Mesothelial cell of epicardium (in vitro differentiated cells): ENCODE data around the gene TMEM101. TPM values are rescaled to one million over a fixed set of nuclear protein-coding genes. Genes with fewer than 3 reads are reported as not detected.

Experiments used
- DNase-seq, 2 experiments: peaks; one replicate each; pipeline ENCODE4 v3.0.0; 2021; ENCODE audit warnings: low spot score in 2 of 2; ENCODE audit not compliant: unreplicated experiment in 2 of 2
- H3K27ac Mint-ChIP-seq: 2 replicates; pipeline ENCODE4 v1.8.0; 2021; ENCODE audit warnings: mixed read lengths
- H3K27me3 Mint-ChIP-seq: 2 replicates; pipeline ENCODE4 v1.8.0; 2021; ENCODE audit warnings: low read depth, mixed read lengths
- H3K36me3 Mint-ChIP-seq: 2 replicates; pipeline ENCODE4 v1.8.0; 2021; ENCODE audit warnings: mixed read lengths
- H3K4me1 Mint-ChIP-seq: 2 replicates; pipeline ENCODE4 v1.8.0; 2021; ENCODE audit warnings: mixed read lengths
- H3K4me3 Mint-ChIP-seq: 2 replicates; pipeline ENCODE4 v1.8.0; 2021; ENCODE audit warnings: mild to moderate bottlenecking, moderate library complexity, mixed read lengths
- H3K9me3 Mint-ChIP-seq: 2 replicates; pipeline ENCODE4 v1.8.0; 2021; ENCODE audit warnings: mixed read lengths
- total RNA-seq: library from RNA; stranded (reverse); gene quantifications from 3 replicates; pipeline ENCODE4 v1.2.1, GENCODE V29; 2021
- TF ChIP-seq, protein P1 (sequence below): fragments of 200-600 bp; sonication (generic); IDR thresholded peaks from one replicate; pipeline ENCODE4 v1.5.0; 2021; ENCODE audit warnings: antibody characterized with exemption; ENCODE audit not compliant: unreplicated experiment

Gene TMEM101
- total RNA-seq, result 34.2 to 36.4 TPM (median 35.8 TPM) in 3 replicates

DNA sequence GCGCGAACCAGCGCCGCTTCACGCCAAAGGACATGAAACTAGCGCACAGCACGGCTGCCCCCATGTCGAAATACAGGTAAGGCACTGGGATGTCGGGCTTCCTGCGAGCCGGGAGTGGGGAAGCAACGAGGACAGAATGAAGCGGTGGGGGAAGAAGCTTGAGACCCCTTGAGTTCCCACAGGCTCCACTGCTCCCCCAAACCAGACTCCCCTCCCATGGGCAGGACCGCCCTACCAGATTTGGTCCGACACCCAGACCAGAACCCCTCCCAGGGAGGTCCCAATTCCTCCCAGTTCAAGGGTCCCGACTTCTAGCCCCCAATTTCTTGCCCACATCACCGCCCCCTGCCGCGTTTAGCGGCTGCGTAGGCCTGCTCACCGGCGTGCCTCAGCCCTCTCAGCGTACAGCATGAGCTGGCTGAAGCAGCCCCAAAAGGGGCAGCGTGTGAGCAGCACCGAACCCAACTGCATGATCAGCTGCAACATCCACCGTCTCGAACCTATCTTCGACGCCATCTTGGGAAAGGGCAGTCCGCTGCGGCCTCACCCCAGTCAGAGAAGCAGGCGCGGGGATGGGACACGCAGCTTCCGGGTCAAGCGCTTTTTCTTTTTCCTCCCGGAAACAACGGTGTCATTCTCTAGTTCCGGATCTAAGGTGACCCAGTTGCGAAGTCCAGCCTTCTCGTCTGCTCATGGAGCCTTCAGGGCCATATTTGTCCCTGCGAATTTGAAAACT, at the start of gene TMEM101:
Gene TMEM101 (minus strand): TSS at position 527 of the 736 bp plus-strand sequence. CDS start 11 bp downstream, at position 516.
- peak within 1 kb of the TSS; percentile 100 for H3K4me3 Mint-ChIP-seq
- DNase-seq, result peak; percentile 59 to 79
- TF ChIP-seq, protein P1, sequence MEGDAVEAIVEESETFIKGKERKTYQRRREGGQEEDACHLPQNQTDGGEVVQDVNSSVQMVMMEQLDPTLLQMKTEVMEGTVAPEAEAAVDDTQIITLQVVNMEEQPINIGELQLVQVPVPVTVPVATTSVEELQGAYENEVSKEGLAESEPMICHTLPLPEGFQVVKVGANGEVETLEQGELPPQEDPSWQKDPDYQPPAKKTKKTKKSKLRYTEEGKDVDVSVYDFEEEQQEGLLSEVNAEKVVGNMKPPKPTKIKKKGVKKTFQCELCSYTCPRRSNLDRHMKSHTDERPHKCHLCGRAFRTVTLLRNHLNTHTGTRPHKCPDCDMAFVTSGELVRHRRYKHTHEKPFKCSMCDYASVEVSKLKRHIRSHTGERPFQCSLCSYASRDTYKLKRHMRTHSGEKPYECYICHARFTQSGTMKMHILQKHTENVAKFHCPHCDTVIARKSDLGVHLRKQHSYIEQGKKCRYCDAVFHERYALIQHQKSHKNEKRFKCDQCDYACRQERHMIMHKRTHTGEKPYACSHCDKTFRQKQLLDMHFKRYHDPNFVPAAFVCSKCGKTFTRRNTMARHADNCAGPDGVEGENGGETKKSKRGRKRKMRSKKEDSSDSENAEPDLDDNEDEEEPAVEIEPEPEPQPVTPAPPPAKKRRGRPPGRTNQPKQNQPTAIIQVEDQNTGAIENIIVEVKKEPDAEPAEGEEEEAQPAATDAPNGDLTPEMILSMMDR, result no peak
- H3K9me3 Mint-ChIP-seq, result no peaks in the 10 kb centered on the region
- H3K27me3 Mint-ChIP-seq, result no peaks in the 10 kb centered on the region
- H3K36me3 Mint-ChIP-seq, result peaks cover 4% of the 10 kb centered on the region
- H3K4me1 Mint-ChIP-seq, result peaks cover 11% of the 10 kb centered on the region
- peak within 1 kb of the TSS; percentile 99 for H3K27ac Mint-ChIP-seq

DNA sequence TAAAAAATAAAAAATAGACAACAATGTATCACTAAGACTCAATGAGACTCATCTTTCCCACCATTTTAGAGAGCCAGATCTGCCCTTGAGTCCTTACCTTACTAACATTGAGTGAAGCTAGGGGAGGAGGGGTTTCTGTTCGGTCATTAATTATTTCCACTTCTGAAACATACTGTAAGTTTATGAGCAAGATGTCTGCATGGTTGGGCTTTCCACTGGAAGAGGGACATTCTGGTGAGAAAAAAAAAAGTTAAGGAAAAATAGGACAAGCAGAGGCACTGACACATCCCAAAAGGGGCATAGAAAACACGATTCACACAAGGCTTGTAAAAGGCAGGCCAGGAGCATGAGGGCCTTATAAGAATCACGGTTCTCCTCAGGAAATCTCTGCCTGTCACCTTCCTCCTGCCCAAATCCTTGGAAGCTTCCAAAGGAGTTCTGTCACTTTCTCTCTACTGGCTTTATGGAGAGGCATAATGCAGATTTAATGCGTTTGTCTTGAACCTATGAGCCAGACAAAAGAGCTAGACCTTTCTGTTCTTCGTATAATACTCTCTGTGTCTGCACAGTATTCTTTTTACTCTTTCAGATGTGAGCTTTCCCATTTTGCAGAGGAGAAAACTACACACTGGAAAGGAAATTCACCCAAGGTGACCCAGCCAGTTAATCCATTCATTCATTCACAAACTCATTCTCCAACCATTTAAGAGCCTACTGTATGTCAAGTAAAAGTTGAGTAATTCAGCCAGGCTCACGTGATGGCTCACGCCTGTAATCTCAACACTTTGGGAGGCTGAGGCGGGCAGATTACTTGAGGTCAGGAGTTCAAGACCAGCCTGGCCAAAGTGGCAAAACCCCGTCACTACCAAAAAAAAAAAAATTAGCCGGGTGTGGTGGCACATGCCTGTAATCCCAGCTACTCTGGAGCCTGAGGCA, 49.2 kb upstream of the TMEM101 start:
- Mint-ChIP-seq H3K4me3 (peak overlapping the region; percentile 28), H3K27ac (peak overlapping the region; percentile 65), H3K9me3 (no peaks in the 10 kb centered on the region), H3K4me1 (peaks cover 28% of the 10 kb centered on the region), H3K36me3 (peaks cover 20% of the 10 kb centered on the region), H3K27me3 (no peaks in the 10 kb centered on the region)
- TF ChIP-seq, protein P1, result no peak
- no peak for DNase-seq

DNA sequence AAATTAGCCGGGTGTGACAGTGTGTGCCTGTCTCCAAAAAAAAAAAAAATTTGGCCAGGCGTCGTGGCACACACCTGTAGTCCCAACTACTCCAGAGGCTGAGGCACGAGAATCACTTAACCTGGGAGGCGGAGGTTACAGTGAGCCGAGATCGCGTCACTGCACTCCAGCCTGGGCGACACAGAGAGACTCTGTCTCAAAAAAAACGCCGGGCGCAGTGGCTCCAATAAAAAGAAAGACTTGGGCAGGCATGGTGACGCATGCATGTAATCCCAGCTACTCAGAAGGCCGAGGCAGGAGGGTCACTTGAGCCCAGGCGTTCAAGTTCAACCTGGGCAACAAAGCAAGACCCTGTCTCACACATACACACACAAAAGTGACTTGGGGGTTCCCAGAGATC, 48.1 kb upstream of the TMEM101 start:
- Mint-ChIP-seq H3K4me3 (no peak overlapping the region), H3K36me3 (peaks cover 27% of the 10 kb centered on the region), H3K9me3 (no peaks in the 10 kb centered on the region), H3K27me3 (no peaks in the 10 kb centered on the region), H3K27ac (no peak overlapping the region), H3K4me1 (peaks cover 27% of the 10 kb centered on the region)
- TF ChIP-seq, protein P1, result no peak
- DNase-seq, result no peak

DNA sequence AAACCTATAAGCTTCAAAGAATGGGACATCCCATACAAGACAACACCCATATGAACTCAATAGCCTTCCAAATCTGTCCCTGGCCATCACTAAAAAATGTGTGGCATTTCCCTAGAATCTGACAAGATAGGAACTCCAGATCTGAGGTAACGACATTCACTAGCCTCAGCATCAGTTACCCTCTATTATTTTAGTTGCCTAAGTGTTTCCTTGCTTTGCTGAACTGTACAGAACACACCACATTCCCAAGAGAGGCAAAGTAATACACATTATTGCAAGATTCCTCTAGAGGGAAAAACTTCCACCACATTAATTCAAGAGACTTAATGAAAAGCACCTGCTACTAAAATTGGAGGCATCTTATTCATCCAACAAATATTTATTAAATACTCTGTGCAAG, 46.7 kb upstream of the TMEM101 start:
- no peaks in the 10 kb centered on the region for H3K27me3 Mint-ChIP-seq
- no peak for DNase-seq
- no peak overlapping the region for H3K4me3 Mint-ChIP-seq
- H3K9me3 Mint-ChIP-seq, result no peaks in the 10 kb centered on the region
- TF ChIP-seq, protein P1, result no peak
- peaks cover 27% of the 10 kb centered on the region for H3K36me3 Mint-ChIP-seq
- no peak overlapping the region for H3K27ac Mint-ChIP-seq
- peaks cover 19% of the 10 kb centered on the region for H3K4me1 Mint-ChIP-seq

DNA sequence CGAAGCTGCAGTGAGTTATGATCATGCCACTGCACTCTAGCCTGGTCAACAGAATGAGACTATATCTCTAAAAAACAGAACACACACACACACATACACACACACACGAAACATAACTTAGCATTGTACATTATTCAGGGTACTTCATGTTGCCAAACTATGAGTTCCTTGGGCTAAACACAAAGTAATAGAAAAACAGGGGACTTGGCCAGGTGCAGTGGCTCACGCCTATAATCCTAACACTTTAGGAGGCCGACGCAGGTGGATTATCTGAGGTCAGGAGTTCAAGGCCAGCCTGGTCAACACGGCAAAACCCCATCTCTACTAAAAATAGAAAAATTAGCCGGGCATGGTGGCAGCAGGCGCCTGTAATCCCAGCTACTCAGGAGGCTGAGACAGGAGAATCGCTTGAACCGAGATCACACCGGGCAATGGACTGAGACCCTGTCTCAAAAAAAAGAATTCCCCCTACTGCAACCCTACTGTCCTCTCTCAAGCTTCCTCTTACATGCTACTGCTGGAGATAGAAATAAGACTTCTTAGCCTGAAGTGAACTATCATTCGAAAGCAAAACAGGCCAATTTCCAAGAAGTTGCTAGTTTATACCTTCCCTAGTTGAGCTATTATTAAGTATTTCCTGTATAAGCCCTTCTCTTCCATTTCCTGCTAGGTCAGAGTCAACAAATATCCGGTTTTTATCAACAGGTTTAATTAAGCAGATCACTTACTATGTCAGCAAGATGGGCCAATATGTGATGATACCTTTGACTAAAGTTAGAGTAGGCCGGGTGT, 44.5 kb upstream of the TMEM101 start:
- Mint-ChIP-seq H3K36me3 (peaks cover 29% of the 10 kb centered on the region), H3K27me3 (no peaks in the 10 kb centered on the region), H3K4me1 (peaks cover 12% of the 10 kb centered on the region), H3K9me3 (no peaks in the 10 kb centered on the region), H3K27ac (no peak overlapping the region), H3K4me3 (no peak overlapping the region)
- DNase-seq, result no peak
- TF ChIP-seq, protein P1, result no peak
